ENCODE measurements around the gene STAB2.

DNA sequence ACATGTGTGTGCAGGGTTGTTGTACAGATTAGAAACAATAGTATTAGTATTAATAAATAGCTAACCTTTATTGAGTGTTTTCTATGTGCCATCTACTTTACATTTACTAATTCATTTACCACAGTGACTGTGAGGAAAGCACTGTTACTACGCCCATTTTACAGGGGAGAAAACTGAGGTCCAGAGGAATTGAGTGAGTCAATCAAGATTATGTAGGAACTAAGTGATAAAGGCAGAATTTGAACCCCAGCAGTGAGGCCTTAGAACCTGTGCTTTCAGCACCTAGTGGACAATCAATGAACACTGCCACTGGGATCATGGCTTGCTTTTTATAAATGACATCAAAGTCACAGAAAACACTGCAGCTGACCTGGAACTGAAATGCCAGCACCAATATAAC is 225.7 kb downstream of the STAB2 start:
- TF ChIP-seq POLR2AphosphoS5 (IDR thresholded peaks at IDR 0.05; ENCODE audit: low read depth, low read length) (no peak), TAF1 (IDR thresholded peaks at IDR 0.05; ENCODE audit: borderline replicate concordance, insufficient read depth, low read length) (no peak), SIN3A (IDR thresholded peaks at IDR 0.05; ENCODE audit: borderline replicate concordance, insufficient read depth, low read length) (no peak)
